ENCODE data around the gene POP7.

DNA sequence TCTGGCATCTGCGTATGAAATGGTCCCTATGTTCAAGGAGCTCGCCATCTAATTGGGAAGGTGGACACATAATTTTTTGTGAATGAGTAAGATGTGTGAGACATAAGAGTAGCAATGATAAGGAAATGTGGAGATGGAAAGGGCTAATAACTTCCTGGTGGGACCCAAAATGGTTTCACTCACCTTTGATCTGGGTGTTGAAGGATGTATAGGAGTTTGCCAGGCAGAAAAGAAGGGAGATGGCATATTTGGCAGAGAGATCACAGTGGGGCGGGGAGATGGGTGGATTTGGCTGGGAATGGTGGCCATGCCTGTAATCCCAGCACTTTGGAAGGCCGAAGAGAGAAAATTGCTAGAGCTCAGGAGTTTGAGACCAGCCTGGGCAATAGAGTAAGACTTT lies 4.5 kb downstream of the POP7 start:
- TF ChIP-seq POLR2A (IDR thresholded peaks at IDR 0.05; ENCODE audit: extremely low read depth, insufficient read length) (no peak), MYC (IDR thresholded peaks at IDR 0.05; ENCODE audit: low read depth, low read length) (no peak)
- TF ChIP-seq, protein P1, sequence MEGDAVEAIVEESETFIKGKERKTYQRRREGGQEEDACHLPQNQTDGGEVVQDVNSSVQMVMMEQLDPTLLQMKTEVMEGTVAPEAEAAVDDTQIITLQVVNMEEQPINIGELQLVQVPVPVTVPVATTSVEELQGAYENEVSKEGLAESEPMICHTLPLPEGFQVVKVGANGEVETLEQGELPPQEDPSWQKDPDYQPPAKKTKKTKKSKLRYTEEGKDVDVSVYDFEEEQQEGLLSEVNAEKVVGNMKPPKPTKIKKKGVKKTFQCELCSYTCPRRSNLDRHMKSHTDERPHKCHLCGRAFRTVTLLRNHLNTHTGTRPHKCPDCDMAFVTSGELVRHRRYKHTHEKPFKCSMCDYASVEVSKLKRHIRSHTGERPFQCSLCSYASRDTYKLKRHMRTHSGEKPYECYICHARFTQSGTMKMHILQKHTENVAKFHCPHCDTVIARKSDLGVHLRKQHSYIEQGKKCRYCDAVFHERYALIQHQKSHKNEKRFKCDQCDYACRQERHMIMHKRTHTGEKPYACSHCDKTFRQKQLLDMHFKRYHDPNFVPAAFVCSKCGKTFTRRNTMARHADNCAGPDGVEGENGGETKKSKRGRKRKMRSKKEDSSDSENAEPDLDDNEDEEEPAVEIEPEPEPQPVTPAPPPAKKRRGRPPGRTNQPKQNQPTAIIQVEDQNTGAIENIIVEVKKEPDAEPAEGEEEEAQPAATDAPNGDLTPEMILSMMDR (IDR thresholded peaks at IDR 0.05; ENCODE audit: low read depth, low read length), result no peak
- TF ChIP-seq, protein P2, sequence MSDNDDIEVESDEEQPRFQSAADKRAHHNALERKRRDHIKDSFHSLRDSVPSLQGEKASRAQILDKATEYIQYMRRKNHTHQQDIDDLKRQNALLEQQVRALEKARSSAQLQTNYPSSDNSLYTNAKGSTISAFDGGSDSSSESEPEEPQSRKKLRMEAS (IDR thresholded peaks at IDR 0.05; ENCODE audit: low read depth, low read length), result no peak

All from NB4 (cell line).